A549 (cell line): ENCODE data around the gene EIF1AD. TPM values are rescaled to one million over a fixed set of nuclear protein-coding genes. Genes with fewer than 3 reads are reported as not detected.

Experiments used
- ATAC-seq, 2 experiments: fragments of 200-7000 bp in 1 of 2; fragments of >200 bp in 1 of 2; cut with Nextera tagmentation in 1 of 2; cut with Tn5 transposase in 1 of 2; 3 replicates each; pipeline versions ENCODE4 v1.8.0 to v1.9.1; 2018 to 2020; ENCODE audit warnings: mild to moderate bottlenecking in 1 of 2, moderate library complexity in 1 of 2
- CTCF ChIA-PET: fragments of 300-600 bp; sonication (Branson Sonifier 250); formaldehyde crosslinking; extraction: SDS; loops from one replicate; lab custom pipeline; 2021; ENCODE audit warnings: antibody characterized with exemption, inconsistent platforms; lab: Yijun Ruan, JAX
- POLR2A ChIA-PET: fragments of 350-600 bp; formaldehyde crosslinking; extraction: SDS; loops from one replicate; lab custom pipeline; 2021; ENCODE audit warnings: antibody characterized with exemption, inconsistent platforms; lab: Yijun Ruan, JAX
- DNase-seq, 2 experiments: peaks; one replicate each; pipeline versions ENCODE4 v3.0.0 to v3.0.0-alpha.2; 2011 to 2016; ENCODE audit warnings: low read depth in 1 of 2, low spot score in 1 of 2
- FAIRE-seq: peaks from 2 replicates; lab custom pipeline; 2011; peaks lifted over from hg19 to GRCh38; lab: Jason Lieb, UNC
- H3K27ac ChIP-seq, 2 experiments: fragments of >200 bp; sonication (Bioruptor Twin); formaldehyde crosslinking; 3 replicates each; pipeline ENCODE4 v1.5.1; 2016 to 2017
- H3K4me1 ChIP-seq: fragments of >200 bp; sonication (Bioruptor Twin); formaldehyde crosslinking; 3 replicates; pipeline ENCODE4 v1.6.1; 2016
- H3K4me2 ChIP-seq: fragments of >200 bp; sonication (Bioruptor Twin); formaldehyde crosslinking; 3 replicates; pipeline ENCODE4 v1.6.1; 2016
- H3K4me3 ChIP-seq: fragments of >200 bp; sonication (Bioruptor Twin); formaldehyde crosslinking; 3 replicates; pipeline ENCODE4 v1.5.1; 2016
- H3K9me3 ChIP-seq: fragments of >200 bp; sonication (Bioruptor Twin); formaldehyde crosslinking; 3 replicates; pipeline ENCODE4 v1.6.1; 2016
- CBX2 ChIP-seq: fragments of 200-600 bp; sonication (generic); IDR thresholded peaks from 2 replicates; pipeline ENCODE4 v1.6.1; 2016; ENCODE audit warnings: low read depth, mild to moderate bottlenecking, borderline replicate concordance
- CHD4 ChIP-seq: fragments of 200-600 bp; sonication (generic); IDR thresholded peaks from 2 replicates; pipeline ENCODE4 v1.6.1; 2016; ENCODE audit warnings: antibody characterized with exemption, mild to moderate bottlenecking, borderline replicate concordance
- EP300 ChIP-seq, 2 experiments: fragments of >200 bp; sonication (Bioruptor Twin); formaldehyde crosslinking; IDR thresholded peaks; 2 replicates in 1 of 2; 3 replicates in 1 of 2; pipeline ENCODE4 v1.6.1; 2016 to 2017
- FOSL2 ChIP-seq, 2 experiments: fragments of 450-650 bp in 1 of 2; fragments of >200 bp in 1 of 2; sonication (Bioruptor Twin) in 1 of 2; formaldehyde crosslinking; IDR thresholded peaks; 2 replicates each; pipeline versions ENCODE4 v1.5.0 to v1.6.1; 2016 to 2020; ENCODE audit warnings: mild to moderate bottlenecking in 1 of 2, moderate library complexity in 1 of 2
- GATA3 ChIP-seq: IDR thresholded peaks from 2 replicates; pipeline ENCODE4 v1.6.1; 2012; ENCODE audit warnings: borderline replicate concordance
- HDAC2 ChIP-seq: fragments of 200-600 bp; sonication (generic); IDR thresholded peaks from 2 replicates; pipeline ENCODE4 v1.6.1; 2016
- HOXA7 ChIP-seq: fragments of 250-450 bp; sonication (Bioruptor Pico); IDR thresholded peaks from 2 replicates; pipeline ENCODE4 v1.5.0; 2020; ENCODE audit warnings: mild to moderate bottlenecking, moderate library complexity
- HOXB13 ChIP-seq: fragments of 250-450 bp; sonication (Bioruptor Pico); IDR thresholded peaks from 2 replicates; pipeline ENCODE4 v1.5.0; 2020; ENCODE audit warnings: low read depth, mild to moderate bottlenecking, moderate library complexity
- HOXB5 ChIP-seq: fragments of 250-450 bp; sonication (Bioruptor Pico); IDR thresholded peaks from 2 replicates; pipeline ENCODE4 v1.5.0; 2020; ENCODE audit warnings: mild to moderate bottlenecking, moderate library complexity
- JUN ChIP-seq, 2 experiments: fragments of >200 bp; sonication (Bioruptor Twin); formaldehyde crosslinking; IDR thresholded peaks; 2 replicates in 1 of 2; 3 replicates in 1 of 2; pipeline ENCODE4 v1.6.1; 2016 to 2017
- KDM1A ChIP-seq: fragments of 200-600 bp; sonication (generic); IDR thresholded peaks from 2 replicates; pipeline ENCODE4 v1.6.1; 2016; ENCODE audit warnings: low read depth, mild to moderate bottlenecking
- MAZ ChIP-seq: fragments of 150-350 bp; IDR thresholded peaks from 2 replicates; pipeline ENCODE4 v1.6.1; 2014; ENCODE audit warnings: antibody characterized with exemption, low read depth, low read length, borderline replicate concordance
- NFE2L2 ChIP-seq: fragments of 150-350 bp; conservative IDR thresholded peaks from 2 replicates; pipeline ENCODE4 v1.6.1; 2014; ENCODE audit warnings: low read length
- POLR2AphosphoS2 ChIP-seq: conservative IDR thresholded peaks from 2 replicates; pipeline ENCODE4 v1.6.1; 2012; ENCODE audit warnings: low read length, improper control_type of control experiment, inconsistent platforms
- RAD21 ChIP-seq, 2 experiments: fragments of >200 bp in 1 of 2; sonication (Bioruptor Twin) in 1 of 2; formaldehyde crosslinking in 1 of 2; IDR thresholded peaks in 1 of 2; conservative IDR thresholded peaks in 1 of 2; 2 replicates in 1 of 2; 3 replicates in 1 of 2; pipeline ENCODE4 v1.6.1; 2012 to 2018; ENCODE audit warnings: inconsistent platforms in 1 of 2
- RARB ChIP-seq: fragments of 250-450 bp; sonication (Bioruptor Pico); IDR thresholded peaks from 2 replicates; pipeline ENCODE4 v1.8.0; 2021; ENCODE audit warnings: mild to moderate bottlenecking, moderate library complexity
- SREBF2 ChIP-seq: fragments of 450-650 bp; IDR thresholded peaks from 2 replicates; pipeline ENCODE4 v1.6.1; 2014; ENCODE audit warnings: mild to moderate bottlenecking, moderate library complexity
- TP53 ChIP-seq: fragments of 250-450 bp; sonication (Bioruptor Pico); IDR thresholded peaks from 2 replicates; pipeline ENCODE4 v1.5.0; 2021; ENCODE audit warnings: mild to moderate bottlenecking, moderate library complexity
- ZC3H11A ChIP-seq: fragments of 450-650 bp; IDR thresholded peaks from 2 replicates; pipeline ENCODE4 v1.6.1; 2014; ENCODE audit warnings: antibody characterized with exemption, mild to moderate bottlenecking
- ZFP36 ChIP-seq: fragments of 450-650 bp; IDR thresholded peaks from 2 replicates; pipeline ENCODE4 v1.6.1; 2014; ENCODE audit warnings: borderline replicate concordance; ENCODE audit not compliant: partially characterized antibody
- WGBS: methylation state at CpG from one replicate; pipeline ENCODE4 v1.1.6; 2017; ENCODE audit errors: missing lambda C conversion rate; 5-methylcytosine and 5-hydroxymethylcytosine counted together
- polyA plus RNA-seq, 4 experiments: library from polyadenylated mRNA; depleted of rRNA in 3 of 4; stranded (reverse); fragments of >200 nt; fragmentation: RNase III in 1 of 4; extraction: RNeasy Plus Mini Kit Qiagen cat#74134 plus additional on column Dnase treatment in 1 of 4; gene quantifications; 2 replicates in 3 of 4; 3 replicates in 1 of 4; pipeline ENCODE4 v1.2.3, GENCODE V29; 2011 to 2017
- TF ChIP-seq, protein P1 (sequence below): fragments of 200-600 bp; sonication (generic); IDR thresholded peaks from 2 replicates; pipeline ENCODE4 v1.6.1; 2016; ENCODE audit warnings: antibody characterized with exemption, mild to moderate bottlenecking, moderate library complexity
- TF ChIP-seq, protein P2 (sequence below): fragments of >200 bp; sonication (Bioruptor Twin); formaldehyde crosslinking; IDR thresholded peaks from 3 replicates; pipeline ENCODE4 v1.6.1; 2016
- TF ChIP-seq, protein P3 (sequence below): fragments of 250-450 bp; sonication (Bioruptor Pico); IDR thresholded peaks from 2 replicates; pipeline ENCODE4 v1.5.0; 2020; ENCODE audit warnings: low read depth, mild to moderate bottlenecking, moderate library complexity
- TF ChIP-seq, protein P4 (sequence below): fragments of 150-350 bp; IDR thresholded peaks from 2 replicates; pipeline ENCODE4 v1.6.1; 2014; ENCODE audit warnings: low read depth, mild to moderate bottlenecking, low read length
- TF ChIP-seq, protein P5 (sequence below): fragments of 250-450 bp; sonication (Bioruptor Pico); IDR thresholded peaks from 2 replicates; pipeline ENCODE4 v1.5.0; 2021; ENCODE audit warnings: mild to moderate bottlenecking, moderate library complexity, borderline replicate concordance
- TF ChIP-seq, protein P6 (sequence below): fragments of >200 bp; sonication (Bioruptor Twin); formaldehyde crosslinking; IDR thresholded peaks from 2 replicates; pipeline ENCODE4 v1.6.1; 2016

Gene EIF1AD
- polyA plus RNA-seq, 2 of the 4 experiments (the other 2 are of a cell fraction), result 38.6 to 41.0 TPM

DNA sequence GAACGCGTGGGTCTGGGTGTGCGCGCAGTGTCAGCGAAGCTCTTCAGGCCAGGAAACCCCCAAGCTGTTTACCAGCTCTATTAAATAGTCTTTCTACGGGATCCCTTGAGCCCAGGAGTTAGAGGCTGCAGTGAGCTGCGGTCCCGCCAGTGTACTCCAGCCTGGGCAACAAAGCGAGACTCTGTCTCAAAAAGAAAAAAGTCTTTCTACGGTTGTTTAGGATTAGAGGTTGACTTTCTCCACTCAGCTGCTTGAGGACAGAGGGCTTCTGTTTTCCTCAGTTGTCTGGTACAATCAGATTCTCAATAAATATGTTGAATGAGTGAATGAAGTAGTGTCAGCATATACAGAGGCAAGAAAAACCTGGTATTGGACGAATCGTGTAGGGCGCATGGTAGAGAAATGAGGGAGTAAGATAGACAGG is 39.8 kb downstream of the EIF1AD start:
- DNase-seq (no peak), FAIRE-seq (no peak), ATAC-seq (peak; percentile 2 to 25; a peak in 3 of 6 replicates)
- ChIA-PET POLR2A (no interaction called here), CTCF (interaction anchor here (2.0 to 6.3 kb wide), 2 partner anchors 74 to 78 kb away, joined by 7 to 35 read pairs; partner anchors contain the start of gene FIBP)
- peak overlapping the region; percentile 95 for H3K4me3 ChIP-seq
- H3K4me2 ChIP-seq, result peak overlapping the region; percentile 97
- no peaks in the 10 kb centered on the region for H3K9me3 ChIP-seq
- H3K4me1 ChIP-seq, result peaks cover 12% of the 10 kb centered on the region; the same call in 2 of the 3 replicates
- no peak for TF ChIP-seq FOSL2 (IDR thresholded peaks at IDR 0.05)
- no peak for TF ChIP-seq FOSL2 (CRISPR knock-in tag; IDR thresholded peaks at IDR 0.05)
- TF ChIP-seq RAD21 (conservative IDR thresholded peaks at IDR 0.05 in 1 of 2, IDR thresholded peaks at IDR 0.05 in 1 of 2), result no peak
- no peak for TF ChIP-seq ZFP36
- TF ChIP-seq EP300 (IDR thresholded peaks at IDR 0.05), result no peak
- TF ChIP-seq NFE2L2, result no peak
- TF ChIP-seq, protein P1, sequence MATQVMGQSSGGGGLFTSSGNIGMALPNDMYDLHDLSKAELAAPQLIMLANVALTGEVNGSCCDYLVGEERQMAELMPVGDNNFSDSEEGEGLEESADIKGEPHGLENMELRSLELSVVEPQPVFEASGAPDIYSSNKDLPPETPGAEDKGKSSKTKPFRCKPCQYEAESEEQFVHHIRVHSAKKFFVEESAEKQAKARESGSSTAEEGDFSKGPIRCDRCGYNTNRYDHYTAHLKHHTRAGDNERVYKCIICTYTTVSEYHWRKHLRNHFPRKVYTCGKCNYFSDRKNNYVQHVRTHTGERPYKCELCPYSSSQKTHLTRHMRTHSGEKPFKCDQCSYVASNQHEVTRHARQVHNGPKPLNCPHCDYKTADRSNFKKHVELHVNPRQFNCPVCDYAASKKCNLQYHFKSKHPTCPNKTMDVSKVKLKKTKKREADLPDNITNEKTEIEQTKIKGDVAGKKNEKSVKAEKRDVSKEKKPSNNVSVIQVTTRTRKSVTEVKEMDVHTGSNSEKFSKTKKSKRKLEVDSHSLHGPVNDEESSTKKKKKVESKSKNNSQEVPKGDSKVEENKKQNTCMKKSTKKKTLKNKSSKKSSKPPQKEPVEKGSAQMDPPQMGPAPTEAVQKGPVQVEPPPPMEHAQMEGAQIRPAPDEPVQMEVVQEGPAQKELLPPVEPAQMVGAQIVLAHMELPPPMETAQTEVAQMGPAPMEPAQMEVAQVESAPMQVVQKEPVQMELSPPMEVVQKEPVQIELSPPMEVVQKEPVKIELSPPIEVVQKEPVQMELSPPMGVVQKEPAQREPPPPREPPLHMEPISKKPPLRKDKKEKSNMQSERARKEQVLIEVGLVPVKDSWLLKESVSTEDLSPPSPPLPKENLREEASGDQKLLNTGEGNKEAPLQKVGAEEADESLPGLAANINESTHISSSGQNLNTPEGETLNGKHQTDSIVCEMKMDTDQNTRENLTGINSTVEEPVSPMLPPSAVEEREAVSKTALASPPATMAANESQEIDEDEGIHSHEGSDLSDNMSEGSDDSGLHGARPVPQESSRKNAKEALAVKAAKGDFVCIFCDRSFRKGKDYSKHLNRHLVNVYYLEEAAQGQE, result no peak
- no peak for TF ChIP-seq TP53
- TF ChIP-seq HOXA7 (CRISPR knock-in tag), result no peak
- no peak for TF ChIP-seq ZC3H11A
- TF ChIP-seq, protein P2, sequence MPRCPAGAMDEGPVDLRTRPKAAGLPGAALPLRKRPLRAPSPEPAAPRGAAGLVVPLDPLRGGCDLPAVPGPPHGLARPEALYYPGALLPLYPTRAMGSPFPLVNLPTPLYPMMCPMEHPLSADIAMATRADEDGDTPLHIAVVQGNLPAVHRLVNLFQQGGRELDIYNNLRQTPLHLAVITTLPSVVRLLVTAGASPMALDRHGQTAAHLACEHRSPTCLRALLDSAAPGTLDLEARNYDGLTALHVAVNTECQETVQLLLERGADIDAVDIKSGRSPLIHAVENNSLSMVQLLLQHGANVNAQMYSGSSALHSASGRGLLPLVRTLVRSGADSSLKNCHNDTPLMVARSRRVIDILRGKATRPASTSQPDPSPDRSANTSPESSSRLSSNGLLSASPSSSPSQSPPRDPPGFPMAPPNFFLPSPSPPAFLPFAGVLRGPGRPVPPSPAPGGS, result no peak
- TF ChIP-seq RARB (CRISPR knock-in tag), result no peak
- no peak for TF ChIP-seq JUN (IDR thresholded peaks at IDR 0.05)
- no peak for TF ChIP-seq HOXB13 (CRISPR knock-in tag)
- no peak for TF ChIP-seq KDM1A
- TF ChIP-seq SREBF2, result no peak
- TF ChIP-seq, protein P3, sequence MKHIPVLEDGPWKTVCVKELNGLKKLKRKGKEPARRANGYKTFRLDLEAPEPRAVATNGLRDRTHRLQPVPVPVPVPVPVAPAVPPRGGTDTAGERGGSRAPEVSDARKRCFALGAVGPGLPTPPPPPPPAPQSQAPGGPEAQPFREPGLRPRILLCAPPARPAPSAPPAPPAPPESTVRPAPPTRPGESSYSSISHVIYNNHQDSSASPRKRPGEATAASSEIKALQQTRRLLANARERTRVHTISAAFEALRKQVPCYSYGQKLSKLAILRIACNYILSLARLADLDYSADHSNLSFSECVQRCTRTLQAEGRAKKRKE (CRISPR knock-in tag), result no peak
- TF ChIP-seq HDAC2, result no peak
- peak overlapping the region; percentile 82 to 99 for H3K27ac ChIP-seq
- 4% methylated on average over 8 of the region's 13 CpGs for WGBS

DNA sequence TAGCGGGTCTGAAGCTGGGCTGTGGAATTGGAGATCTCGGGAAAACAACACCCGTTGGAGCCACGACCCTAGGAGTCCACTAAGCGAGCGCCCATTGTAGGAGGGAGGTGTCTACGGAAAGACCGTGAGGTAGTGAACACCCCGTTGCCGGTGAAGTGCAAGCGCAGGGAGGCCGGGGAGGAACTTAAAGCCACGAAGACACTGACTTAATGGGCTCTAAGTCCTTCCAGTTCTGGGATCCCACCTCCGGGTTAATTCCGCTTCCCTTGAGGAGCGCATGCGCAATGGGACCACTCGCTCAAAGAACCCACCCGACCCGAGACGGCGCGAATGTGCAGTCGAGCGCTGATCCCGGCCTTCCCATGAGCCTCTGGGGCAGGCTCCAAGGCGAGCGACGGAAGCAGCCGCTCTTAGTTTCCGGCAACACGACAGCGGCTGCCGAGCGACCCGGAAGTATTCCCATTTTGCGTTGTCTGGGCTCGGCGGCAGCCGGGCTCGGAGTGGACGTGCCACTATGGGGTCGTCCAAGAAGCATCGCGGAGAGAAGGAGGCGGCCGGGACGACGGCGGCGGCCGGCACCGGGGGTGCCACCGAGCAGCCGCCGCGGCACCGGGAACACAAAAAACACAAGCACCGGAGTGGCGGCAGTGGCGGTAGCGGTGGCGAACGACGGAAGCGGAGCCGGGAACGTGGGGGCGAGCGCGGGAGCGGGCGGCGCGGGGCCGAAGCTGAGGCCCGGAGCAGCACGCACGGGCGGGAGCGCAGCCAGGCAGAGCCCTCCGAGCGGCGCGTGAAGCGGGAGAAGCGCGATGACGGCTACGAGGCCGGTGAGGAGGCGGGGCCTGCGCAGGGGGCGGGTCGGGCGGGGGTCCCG is 40.5 kb downstream of the EIF1AD start, which contains the start of gene SART1:
SART1 (plus strand) TSS at position 468 of the 874 bp plus-strand sequence; CDS start at position 515, 47 bp downstream.
- H3K4me1 ChIP-seq, result peaks cover 12% of the 10 kb centered on the region; the same call in 2 of the 3 replicates
- peak within 1 kb of the TSS; percentile 82 to 99 for H3K27ac ChIP-seq
- peak; percentile 91 to 96 for ATAC-seq
- peak within 1 kb of the TSS; percentile 97 for H3K4me2 ChIP-seq
- ChIA-PET CTCF (interaction anchor here (1.0 to 6.3 kb wide), 4 partner anchors 69 to 77 kb away, joined by 3 to 35 read pairs (median 16); partner anchors contain the start of gene FIBP), POLR2A (no interaction called here)
- no peak for FAIRE-seq
- H3K9me3 ChIP-seq, result no peaks in the 10 kb centered on the region
- peak; percentile 98 to 100 for DNase-seq
- peak within 1 kb of the TSS; percentile 95 for H3K4me3 ChIP-seq
- under 1% methylated on average over 57 of the region's 97 CpGs for WGBS
- TF ChIP-seq, protein P4, sequence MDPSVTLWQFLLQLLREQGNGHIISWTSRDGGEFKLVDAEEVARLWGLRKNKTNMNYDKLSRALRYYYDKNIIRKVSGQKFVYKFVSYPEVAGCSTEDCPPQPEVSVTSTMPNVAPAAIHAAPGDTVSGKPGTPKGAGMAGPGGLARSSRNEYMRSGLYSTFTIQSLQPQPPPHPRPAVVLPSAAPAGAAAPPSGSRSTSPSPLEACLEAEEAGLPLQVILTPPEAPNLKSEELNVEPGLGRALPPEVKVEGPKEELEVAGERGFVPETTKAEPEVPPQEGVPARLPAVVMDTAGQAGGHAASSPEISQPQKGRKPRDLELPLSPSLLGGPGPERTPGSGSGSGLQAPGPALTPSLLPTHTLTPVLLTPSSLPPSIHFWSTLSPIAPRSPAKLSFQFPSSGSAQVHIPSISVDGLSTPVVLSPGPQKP, result no peak
- no peak; the same call in 1 of the 2 replicates for TF ChIP-seq HOXB5 (CRISPR knock-in tag)
- TF ChIP-seq, protein P5, sequence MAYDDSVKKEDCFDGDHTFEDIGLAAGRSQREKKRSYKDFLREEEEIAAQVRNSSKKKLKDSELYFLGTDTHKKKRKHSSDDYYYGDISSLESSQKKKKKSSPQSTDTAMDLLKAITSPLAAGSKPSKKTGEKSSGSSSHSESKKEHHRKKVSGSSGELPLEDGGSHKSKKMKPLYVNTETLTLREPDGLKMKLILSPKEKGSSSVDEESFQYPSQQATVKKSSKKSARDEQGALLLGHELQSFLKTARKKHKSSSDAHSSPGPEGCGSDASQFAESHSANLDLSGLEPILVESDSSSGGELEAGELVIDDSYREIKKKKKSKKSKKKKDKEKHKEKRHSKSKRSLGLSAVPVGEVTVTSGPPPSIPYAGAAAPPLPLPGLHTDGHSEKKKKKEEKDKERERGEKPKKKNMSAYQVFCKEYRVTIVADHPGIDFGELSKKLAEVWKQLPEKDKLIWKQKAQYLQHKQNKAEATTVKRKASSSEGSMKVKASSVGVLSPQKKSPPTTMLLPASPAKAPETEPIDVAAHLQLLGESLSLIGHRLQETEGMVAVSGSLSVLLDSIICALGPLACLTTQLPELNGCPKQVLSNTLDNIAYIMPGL (CRISPR knock-in tag), result no peak
- no peak for TF ChIP-seq SREBF2
- no peak for TF ChIP-seq MAZ
- no peak for TF ChIP-seq CBX2
- TF ChIP-seq, protein P6, sequence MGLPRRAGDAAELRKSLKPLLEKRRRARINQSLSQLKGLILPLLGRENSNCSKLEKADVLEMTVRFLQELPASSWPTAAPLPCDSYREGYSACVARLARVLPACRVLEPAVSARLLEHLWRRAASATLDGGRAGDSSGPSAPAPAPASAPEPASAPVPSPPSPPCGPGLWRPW, result no peak
- TF ChIP-seq POLR2AphosphoS2, result no peak
- TF ChIP-seq GATA3, result no peak
- no peak for TF ChIP-seq HOXB13 (CRISPR knock-in tag)
- TF ChIP-seq CHD4, result no peak
